HG03280 (cell line): ENCODE measurements around the gene LEFTY2.
"Not testable (repeated sequence)": the region's sequence is repeated elsewhere in the genome, so short reads cannot be mapped to it uniquely, and the experiment has no call there.

Experiments
- ATAC-seq: cut with Tn5 transposase; IDR thresholded peaks from one replicate; pipeline ENCODE4 v1.9.1; 2021; ENCODE audit warnings: mild to moderate bottlenecking, moderate library complexity; ENCODE audit not compliant: unreplicated experiment

The LEFTY2 gene, protein sequence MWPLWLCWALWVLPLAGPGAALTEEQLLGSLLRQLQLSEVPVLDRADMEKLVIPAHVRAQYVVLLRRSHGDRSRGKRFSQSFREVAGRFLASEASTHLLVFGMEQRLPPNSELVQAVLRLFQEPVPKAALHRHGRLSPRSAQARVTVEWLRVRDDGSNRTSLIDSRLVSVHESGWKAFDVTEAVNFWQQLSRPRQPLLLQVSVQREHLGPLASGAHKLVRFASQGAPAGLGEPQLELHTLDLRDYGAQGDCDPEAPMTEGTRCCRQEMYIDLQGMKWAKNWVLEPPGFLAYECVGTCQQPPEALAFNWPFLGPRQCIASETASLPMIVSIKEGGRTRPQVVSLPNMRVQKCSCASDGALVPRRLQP

DNA sequence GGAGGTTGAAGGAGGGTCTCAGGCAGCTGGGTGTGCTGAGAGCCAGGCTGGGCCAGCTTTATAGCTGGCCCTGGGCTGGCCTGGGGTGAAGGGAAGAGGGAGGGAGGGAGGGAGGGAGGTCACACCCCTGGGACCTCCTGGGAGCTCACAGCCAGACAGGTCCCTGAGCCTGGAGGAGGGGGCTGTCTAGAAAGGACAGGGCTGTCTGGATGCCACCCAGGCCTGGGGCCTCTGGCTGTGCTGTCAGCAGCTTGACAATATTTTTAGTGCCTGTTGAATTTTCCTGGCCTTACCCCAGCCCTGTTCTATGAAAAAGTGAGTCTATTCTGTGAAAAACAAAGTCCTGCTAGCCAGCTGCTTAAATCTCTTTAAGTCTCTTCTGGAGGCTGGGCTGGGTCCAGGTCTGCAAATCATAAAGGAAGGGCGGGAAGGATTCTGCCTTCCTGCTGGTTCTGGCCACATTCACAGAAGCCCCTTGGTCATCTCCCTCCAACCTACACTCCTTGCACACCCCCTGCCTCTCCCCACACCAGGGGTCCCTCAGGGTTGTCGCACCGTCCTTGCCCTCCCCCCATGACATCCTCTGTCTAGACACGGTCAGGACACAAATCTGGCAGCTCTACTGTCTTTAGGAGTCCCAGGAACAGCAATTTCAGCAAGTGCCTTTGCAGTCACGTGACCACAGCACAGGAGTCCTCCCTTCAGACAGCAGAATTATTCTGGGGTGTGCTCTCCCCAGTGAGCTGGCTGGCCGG, at the start of gene LEFTY2:
Gene LEFTY2 (minus strand): TSS at position 34 of the 755 bp plus-strand sequence. CDS start 80 bp downstream, outside the sequence.
- no peak for ATAC-seq

DNA sequence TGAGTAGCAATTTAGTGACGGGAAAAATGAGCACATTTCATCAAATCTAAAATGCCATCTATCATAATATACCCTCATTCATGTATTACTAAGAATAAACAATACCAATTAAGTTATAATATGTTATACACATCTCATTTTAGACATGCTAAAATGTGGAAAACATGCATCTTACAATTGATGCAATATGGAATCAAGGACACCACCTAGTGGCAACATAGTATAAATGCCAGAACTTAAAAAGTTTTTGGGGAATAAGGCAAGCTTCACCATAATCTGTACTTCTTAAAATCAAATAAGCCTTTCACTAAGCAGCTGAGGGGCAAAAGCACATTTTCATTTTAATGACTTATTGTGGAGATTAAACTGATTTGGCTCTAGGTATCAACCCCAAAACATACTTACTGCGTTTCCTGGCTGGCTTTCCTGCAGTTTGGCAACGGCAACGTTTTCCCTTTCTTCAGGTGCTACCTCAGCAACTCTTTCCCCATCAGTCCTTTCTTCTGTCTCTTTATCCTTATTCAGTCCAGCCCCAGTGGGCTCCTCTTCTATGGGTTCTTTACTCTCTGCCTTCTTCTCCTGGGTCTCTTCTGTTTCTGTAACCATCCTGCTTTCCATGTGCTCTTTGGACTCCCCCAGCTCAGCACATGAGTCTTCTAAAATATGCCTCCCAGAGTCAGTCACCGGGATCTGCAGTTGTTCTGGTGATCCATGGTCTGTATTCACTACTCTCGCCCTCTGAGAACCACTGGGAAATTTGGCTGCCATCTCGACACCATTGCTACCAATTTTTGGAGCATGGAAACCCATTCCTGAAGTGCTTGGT, 46.7 kb upstream of the LEFTY2 start:
- ATAC-seq: no peak

DNA sequence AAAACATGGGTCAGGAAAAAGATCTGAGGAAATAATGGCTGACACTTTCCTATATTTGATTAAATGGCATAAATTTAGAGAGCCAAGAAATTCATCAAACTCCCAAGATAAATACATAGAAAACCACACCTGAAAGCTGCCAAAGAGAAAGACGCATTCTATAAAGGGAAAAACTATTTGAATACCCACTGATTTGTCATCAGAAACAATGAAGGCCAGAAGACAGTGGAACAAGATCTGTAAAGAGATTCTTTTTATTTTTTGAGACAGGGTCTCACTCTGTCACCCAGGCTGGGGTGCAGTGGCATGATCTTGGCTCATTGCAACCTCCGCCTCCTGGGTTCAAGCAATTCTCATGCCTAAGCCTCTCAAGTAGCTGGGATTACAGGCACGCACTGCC, 40.7 kb upstream of the LEFTY2 start:
- no peak for ATAC-seq

DNA sequence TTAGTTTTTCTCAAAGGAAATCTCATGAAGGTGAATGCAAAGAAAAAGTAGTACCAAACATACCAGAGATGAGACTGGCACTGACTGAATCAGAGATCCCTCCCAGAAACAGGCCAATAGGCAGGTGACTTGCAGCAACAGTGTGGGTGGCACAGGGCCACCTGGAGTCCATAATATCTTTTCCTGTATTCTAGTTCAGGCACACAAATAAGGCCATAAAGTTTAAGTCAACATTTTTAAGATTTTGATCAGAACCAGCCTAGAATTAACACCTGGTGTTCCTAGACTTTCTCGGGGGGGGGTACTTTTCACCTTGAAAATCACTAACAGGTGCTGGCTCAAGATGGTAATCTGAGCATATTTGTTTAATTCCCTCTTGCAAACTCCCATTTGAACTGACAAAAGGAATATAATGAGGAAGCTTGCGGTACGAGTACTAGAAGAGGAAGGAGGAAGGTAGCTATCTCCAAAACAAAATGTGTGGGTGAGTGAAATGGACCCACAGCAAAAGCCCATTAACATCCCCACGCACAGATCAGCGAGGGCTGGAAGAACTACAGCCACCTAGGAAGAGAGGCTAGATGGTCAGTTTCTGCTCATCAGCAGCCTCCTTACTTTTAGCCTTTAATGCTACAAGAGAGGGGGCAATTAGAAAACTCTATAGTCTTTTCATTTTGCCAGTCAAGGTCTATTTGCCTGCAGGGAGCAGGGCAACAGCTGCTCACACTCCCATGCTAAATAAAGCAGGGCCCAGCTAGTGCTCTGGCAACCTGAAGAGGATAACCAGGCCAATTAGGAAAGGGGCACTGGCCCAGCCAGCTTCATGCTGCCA, 39.2 kb upstream of the LEFTY2 start:
- no peak for ATAC-seq

DNA sequence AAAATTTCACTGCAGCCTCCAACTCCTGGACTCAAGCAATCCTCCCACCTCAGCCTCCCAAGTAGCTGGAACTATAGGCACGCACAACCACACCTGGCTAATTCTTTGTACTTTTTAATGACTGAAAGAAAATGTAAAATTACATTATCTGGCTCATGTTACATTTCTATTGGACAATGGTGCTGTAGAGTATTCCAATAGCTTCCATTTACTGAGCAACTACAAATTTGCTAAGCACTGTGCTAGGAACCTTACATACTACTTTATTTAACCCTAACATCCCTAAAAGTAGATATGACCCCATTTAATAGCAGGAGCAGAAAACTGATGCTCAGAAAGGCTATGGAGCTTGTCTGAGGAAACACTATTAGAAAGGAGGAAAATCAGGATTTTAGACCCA, 38.4 kb upstream of the LEFTY2 start:
- ATAC-seq: no peak

DNA sequence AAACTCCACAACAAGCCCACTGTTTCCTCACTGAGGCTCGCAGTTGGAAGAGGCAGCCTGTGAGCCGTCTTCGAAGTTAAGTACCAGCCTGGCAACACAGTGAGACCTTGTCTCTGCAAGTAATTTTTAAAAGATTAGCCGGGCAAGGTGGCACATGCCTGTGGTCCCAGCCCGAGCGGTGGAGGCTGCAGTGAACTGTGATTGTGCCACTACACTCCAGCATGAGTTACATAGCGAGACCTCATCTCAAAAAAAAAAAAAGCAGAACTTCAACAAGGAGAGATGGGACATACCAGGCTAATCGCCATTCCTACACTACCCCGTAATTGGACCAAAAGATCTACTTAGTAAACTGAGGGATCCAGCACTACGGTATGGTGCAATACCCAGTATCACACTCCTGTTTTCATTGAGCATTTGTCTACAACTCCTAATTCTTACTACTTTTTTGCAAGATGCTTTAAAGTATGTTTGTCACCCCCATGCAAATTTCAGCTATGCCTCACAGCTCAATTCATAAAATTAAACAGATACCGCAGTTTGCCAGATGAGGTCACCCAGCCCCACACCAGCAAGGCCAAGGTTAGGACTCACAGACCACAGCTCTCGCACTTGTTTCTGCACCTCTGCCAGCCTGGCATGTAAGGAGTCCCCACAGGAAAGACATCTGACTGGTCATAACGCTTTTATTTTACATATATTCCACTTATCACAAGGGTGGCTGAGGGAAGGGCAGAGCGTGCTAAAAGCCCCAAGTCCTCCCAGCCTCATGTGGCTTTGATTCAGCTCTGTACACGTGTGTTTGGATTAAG, 37.1 kb upstream of the LEFTY2 start:
- peak; percentile 46 for ATAC-seq

DNA sequence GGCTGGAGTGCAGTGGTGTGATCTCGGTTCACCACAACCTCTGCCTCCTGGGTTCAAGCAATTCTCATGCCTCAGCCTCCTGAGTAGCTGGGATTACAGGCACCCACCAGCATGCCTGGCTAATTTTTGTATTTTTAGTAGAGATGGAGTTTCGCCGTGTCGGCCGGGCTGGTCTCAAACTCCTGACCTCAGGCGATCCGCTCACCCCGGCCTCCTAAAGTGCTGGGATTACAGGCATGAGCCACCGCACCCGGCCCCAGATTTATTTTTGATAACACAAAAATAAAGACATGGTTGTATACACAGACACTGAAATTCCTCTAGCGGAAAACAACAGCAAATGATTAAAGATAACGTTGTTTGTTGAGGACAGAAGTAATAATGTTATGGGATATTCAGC, 34.1 kb upstream of the LEFTY2 start:
- ATAC-seq: not testable (repeated sequence)

DNA sequence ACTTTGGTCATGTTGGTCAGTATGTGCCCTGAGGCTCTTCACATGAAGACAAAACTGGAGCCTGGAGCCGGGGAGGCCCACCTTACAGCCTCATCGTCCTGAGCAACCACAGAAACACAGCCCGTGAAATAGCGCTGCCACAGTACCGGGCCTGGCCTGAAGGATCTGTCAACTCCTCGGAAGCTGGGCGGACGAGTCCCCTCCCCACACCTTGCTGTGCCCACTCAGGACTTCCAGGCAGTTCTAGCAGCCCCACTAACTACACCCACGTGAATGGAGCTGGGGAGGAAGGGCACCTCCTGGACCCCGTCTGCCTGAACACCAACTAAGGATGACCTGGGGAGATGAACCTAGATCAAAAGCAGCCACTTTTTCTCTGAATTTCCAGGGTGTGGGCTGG, 33.4 kb upstream of the LEFTY2 start:
- no peak for ATAC-seq

DNA sequence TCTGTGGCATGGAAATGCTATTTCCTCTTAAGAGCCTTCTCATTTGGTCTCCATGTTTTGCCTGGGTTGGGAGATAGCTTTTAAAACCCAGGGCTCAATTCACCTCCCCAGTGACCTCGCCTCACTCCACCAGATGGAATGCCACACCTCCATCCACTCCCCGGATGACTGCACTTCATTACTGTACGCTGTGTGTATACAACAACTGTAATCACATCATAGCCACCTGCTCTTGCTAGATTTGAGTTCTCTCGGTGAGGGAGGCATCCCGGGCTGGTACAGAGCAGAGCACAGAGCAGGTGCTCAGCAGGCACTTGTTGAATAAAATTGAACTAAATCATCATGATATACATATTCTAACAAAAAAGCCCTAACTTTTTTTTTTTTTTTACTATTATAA, 32.1 kb upstream of the LEFTY2 start:
- ATAC-seq: no peak

DNA sequence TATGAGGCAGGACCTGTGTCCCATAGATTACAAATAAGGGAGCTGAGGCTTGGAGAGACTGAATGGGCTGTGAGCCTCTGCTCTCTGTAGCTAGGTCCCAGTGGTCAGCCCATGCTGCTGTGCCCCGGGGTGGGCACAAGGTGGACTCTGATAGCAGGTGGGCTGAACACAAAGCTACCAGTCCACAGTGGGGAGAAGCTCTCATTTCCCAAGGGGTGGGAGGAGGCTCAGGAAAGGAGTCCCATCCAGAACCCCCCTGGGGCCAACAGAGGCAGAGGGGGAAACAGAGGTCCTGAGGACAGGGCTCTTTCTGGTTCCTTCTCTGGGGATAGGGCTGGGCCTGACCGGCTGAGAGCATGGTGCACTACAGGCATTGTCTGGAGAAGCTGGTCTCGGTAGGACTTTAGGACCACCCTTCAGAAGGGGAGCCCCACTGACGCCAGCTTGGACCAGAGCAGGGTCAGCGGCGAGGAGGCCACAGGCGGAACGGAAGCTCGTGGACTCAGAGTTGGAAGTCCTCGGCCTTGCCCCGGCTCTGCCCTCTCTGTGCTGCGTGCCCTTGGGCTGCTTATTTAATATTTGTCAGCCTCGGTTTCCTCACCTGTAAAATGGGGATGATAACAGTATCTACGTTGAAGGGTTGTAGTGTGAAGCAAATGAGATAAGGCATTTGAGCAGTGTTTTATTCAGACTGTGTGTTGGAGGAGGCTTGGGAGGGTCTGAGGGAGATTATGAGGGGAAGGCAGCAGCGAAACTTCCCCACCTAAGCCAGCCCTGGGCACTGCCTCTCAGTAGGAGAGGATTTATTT, 31.5 kb upstream of the LEFTY2 start:
- ATAC-seq: no peak

DNA sequence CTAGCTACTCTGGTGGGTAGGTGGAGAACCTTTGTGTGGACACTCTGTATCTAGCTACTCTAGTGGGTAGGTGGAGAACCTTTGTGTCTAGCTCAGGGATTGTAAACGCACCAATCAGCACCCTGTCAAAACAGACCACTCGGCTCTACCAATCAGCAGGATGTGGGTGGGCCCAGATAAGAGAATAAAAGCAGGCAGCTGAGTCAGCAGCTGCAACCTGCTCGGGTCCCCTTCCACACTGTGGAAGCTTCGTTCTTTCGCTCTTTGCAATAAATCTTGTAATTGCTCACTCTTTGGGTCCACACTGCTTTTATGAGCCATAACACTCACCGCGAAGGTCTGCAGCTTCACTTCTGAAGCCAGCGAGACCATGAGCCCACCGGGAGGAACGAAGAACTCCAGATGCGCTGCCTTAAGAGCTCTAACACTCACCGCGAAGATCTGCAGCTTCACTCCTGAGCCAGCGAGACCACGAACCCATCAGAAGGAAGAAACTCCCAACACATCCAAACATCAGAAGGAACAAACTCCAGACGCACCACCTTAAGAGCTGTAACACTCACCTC, 29.7 kb upstream of the LEFTY2 start:
- ATAC-seq: not testable (repeated sequence)

DNA sequence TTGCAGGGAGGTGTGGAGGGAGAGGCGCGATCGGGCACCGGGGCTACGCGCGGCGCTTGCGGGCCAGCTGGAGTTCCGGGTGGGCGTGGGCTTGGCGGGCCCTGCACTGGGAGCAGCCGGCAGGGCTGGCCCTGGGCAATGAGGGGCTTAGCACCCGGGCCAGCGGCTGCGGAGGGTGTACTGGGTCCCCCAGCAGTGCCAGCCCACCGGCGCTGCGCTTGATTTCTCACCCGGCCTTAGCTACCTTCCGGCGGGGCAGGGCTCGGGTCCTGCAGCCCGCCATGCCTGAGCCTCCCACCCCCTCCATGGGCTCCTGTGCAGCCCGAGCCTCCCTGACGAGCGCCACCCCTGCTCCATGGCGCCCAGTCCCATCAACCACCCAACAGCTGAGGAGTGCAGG, 28.7 kb upstream of the LEFTY2 start:
- not testable (repeated sequence) for ATAC-seq

DNA sequence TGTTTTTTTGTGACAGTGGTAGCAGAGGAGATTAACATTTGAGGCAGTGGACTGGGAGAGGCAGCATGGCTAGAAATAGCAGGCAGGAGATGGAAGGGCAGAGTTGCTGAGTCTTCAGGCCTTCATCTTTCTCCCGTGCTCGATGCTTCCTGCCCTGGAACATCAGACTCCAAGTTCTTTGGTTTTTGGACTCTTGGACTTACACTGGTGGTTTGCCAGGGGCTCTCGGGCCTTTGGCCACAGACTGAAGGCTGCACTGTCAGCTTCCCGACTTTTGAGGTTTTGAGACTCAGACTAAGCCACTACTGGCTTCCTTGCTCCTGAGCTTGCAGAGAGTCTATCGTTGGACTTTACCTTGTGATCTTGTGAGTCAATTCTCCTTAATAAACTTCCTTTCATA, 24.2 kb upstream of the LEFTY2 start:
- no peak for ATAC-seq

DNA sequence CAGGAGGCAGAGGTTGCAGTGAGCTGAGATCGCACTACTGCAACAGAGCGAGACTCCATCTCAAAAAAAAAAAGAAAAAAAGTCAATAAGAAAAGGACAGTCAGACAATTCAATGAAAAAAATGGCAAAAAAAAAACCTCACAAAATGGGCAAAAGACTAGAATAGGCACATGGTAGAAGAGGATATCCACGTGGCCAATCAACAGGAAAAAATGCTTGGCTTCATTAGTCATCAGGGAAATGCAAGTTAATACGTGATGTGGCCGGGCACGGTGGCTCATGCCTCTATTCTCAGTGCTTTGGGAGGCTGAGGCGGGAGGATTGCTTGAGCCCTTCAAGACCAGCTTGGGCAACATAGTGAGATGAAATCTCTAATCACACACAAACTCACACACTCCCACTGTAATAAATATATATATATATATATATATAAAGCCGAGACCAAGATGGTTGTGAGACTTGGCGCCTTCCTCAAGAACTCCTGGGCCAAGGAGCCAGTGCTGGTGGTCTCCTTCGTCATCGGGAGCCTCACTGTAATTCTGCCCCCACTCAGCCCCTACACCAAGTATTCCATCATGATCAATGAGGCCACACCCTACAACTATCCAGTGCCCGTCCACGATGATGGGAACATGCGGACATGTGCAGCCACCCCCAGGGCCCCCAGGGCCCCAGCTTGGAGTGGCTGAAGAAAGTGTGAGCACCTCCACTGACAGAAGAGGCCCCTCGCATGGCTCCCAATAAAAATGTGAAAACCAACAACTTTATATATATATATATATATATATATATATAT, 22.9 kb upstream of the LEFTY2 start:
- ATAC-seq: no peak

DNA sequence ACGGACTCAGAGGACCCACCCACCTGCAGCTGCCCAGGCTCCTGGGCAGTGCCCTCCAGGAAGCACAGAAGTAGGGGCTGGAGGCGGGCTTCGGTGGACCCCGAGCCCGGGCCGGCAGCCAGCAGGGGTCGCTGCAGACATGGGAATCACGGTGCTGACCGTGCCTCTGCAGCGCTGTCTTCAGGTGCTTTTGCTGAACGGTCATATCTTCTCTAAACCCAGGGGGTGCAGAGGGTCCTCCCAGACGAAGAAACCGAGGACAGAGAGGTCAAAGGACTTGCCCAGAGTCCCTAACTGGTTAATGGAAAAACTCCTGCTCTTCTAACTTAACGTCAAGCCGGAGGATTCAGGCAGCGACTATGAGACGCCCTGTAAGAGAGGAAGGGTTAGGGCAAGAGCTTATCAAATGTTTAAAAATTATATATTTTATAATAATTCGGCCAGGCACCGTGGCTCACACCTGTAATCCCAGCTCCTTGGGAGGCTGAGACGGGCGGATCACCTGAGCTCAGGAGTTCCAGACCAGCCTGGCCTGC, 21.5 kb upstream of the LEFTY2 start:
- ATAC-seq: peak; percentile 82

DNA sequence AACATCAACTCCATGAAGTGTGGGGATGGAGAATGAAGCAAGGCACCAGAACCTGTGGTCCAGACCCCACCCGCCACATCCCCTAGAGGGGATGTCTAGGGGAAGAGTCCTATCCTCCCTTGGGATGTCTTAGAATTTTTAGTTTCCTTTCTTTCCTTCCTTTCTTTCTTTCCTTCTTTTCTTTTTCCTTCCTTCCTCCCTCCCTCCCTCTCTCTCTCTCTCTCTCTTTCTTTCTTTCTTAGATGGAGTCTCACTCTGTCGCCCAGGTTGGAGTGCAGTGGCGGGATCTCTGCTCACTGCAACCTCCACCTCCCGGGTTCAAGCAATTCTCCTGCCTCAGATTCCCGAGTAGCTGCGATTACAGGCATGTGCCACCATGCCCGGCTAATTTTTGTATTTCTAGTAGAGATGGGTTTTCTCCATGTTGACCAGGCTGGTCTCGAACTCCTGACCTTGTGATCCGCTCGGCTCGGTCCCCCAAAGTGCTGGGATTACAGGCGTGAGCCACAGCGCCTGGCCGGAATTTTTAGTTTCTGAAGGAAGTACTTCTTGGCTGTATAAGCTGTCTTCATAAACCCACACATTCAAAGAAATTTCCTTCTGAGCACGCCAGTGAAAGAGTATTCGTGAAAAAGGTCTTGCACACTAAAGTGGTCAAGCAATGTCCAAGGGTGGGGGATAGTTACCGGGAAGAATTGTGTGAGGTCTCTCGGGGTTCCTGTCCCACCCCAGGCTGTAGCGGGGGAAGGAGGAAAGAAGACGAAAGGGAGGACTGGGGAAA, 20.8 kb upstream of the LEFTY2 start:
- no peak for ATAC-seq

DNA sequence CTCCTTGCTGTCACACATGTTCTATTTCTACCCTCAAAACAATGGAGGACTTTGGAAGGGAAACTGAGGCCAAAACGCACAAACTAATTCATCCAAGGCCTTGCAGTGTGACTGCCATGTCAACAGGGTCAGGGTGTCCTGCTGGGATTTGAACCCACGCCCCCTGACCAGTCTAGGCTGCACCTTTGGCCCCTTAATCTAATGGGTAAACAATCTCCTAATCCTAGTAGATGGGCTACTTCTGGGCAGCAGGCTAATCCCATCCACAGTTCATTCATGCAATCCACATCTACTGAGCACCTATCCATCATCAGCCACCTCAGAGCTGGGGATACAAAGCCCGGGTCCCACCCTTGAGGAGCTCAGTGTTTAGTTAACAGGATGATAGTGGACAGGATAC, 17.0 kb upstream of the LEFTY2 start:
- ATAC-seq: no peak
